ENCODE measurements around the gene EFNA5.

GRCh38 chr5:107459605-107460004 lies 211.1 kb downstream of the EFNA5 start:
- no peak for TF ChIP-seq CTCF (IDR thresholded peaks at IDR 0.05; ENCODE audit: low read length)
- no peak for TF ChIP-seq EZH2 (IDR thresholded peaks at IDR 0.05; ENCODE audit: borderline replicate concordance, low read length)

Data from OCI-LY1 (cell line).